IMR-90 (cell line): ENCODE results near the gene EGFL8.

Source experiments
- BHLHE40 ChIP-seq: fragments of 150-350 bp; IDR thresholded peaks from 2 replicates; pipeline ENCODE4 v1.6.1; 2016; ENCODE audit warnings: mild to moderate bottlenecking, low read depth, low read length
- CEBPB ChIP-seq: IDR thresholded peaks from 2 replicates; pipeline ENCODE4 v1.6.1; 2012; ENCODE audit warnings: low read depth, low read length, improper control_type of control experiment
- FOS ChIP-seq: fragments of 150-350 bp; IDR thresholded peaks from 2 replicates; pipeline ENCODE4 v1.6.1; 2016; ENCODE audit warnings: low read depth, low read length
- MAZ ChIP-seq: IDR thresholded peaks from 2 replicates; pipeline ENCODE4 v1.6.1; 2012; ENCODE audit warnings: low read depth, mild to moderate bottlenecking, low read length, improper control_type of control experiment, moderate library complexity, borderline replicate concordance
- MXI1 ChIP-seq: IDR thresholded peaks from 2 replicates; pipeline ENCODE4 v1.6.1; 2012; ENCODE audit warnings: low read depth, mild to moderate bottlenecking, low read length, moderate library complexity, borderline replicate concordance
- POLR2A ChIP-seq: IDR thresholded peaks from 2 replicates; pipeline ENCODE4 v1.6.1; 2012; ENCODE audit warnings: mild to moderate bottlenecking, low read depth, low read length
- RAD21 ChIP-seq: IDR thresholded peaks from 2 replicates; pipeline ENCODE4 v1.6.1; 2012; ENCODE audit warnings: low read length, improper control_type of control experiment
- RCOR1 ChIP-seq: IDR thresholded peaks from 2 replicates; pipeline ENCODE4 v1.6.1; 2012; ENCODE audit warnings: mild to moderate bottlenecking, low read length, improper control_type of control experiment; ENCODE audit not compliant: insufficient replicate concordance
- RFX5 ChIP-seq: IDR thresholded peaks from 2 replicates; pipeline ENCODE4 v1.8.0; 2012; ENCODE audit warnings: low read depth, mild to moderate bottlenecking, low read length, moderate library complexity
- SMC3 ChIP-seq: fragments of 150-350 bp; IDR thresholded peaks from 2 replicates; pipeline ENCODE4 v1.6.1; 2016; ENCODE audit warnings: low read depth, mild to moderate bottlenecking, antibody characterized with exemption, low read length, moderate library complexity
- TF ChIP-seq, protein P1 (sequence below): conservative IDR thresholded peaks from 2 replicates; pipeline ENCODE4 v1.5.1; 2012; ENCODE audit warnings: mild to moderate bottlenecking, low read depth, low read length, improper control_type of control experiment
- TF ChIP-seq, protein P2 (sequence below): fragments of 150-350 bp; IDR thresholded peaks from 2 replicates; pipeline ENCODE4 v1.6.1; 2017; ENCODE audit warnings: mild to moderate bottlenecking, antibody characterized with exemption, low read length, low read depth
- TF ChIP-seq, protein P3 (sequence below): fragments of 150-350 bp; IDR thresholded peaks from 2 replicates; pipeline ENCODE4 v1.6.1; 2016; ENCODE audit warnings: low read depth, mild to moderate bottlenecking, low read length, moderate library complexity, borderline replicate concordance

GRCh38 chr6:32179766-32180405, 15.5 kb downstream of the EGFL8 start:
- TF ChIP-seq, protein P1, sequence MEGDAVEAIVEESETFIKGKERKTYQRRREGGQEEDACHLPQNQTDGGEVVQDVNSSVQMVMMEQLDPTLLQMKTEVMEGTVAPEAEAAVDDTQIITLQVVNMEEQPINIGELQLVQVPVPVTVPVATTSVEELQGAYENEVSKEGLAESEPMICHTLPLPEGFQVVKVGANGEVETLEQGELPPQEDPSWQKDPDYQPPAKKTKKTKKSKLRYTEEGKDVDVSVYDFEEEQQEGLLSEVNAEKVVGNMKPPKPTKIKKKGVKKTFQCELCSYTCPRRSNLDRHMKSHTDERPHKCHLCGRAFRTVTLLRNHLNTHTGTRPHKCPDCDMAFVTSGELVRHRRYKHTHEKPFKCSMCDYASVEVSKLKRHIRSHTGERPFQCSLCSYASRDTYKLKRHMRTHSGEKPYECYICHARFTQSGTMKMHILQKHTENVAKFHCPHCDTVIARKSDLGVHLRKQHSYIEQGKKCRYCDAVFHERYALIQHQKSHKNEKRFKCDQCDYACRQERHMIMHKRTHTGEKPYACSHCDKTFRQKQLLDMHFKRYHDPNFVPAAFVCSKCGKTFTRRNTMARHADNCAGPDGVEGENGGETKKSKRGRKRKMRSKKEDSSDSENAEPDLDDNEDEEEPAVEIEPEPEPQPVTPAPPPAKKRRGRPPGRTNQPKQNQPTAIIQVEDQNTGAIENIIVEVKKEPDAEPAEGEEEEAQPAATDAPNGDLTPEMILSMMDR = no peak
- no peak for TF ChIP-seq SMC3
- no peak for TF ChIP-seq BHLHE40
- TF ChIP-seq, protein P2, sequence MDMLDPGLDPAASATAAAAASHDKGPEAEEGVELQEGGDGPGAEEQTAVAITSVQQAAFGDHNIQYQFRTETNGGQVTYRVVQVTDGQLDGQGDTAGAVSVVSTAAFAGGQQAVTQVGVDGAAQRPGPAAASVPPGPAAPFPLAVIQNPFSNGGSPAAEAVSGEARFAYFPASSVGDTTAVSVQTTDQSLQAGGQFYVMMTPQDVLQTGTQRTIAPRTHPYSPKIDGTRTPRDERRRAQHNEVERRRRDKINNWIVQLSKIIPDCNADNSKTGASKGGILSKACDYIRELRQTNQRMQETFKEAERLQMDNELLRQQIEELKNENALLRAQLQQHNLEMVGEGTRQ = no peak
- no peak for TF ChIP-seq RAD21
- no peak for TF ChIP-seq RCOR1
- no peak for TF ChIP-seq MXI1
- TF ChIP-seq RFX5 = no peak
- TF ChIP-seq POLR2A = no peak
- no peak for TF ChIP-seq CEBPB
- TF ChIP-seq MAZ = no peak
- no peak for TF ChIP-seq FOS
- TF ChIP-seq, protein P3, sequence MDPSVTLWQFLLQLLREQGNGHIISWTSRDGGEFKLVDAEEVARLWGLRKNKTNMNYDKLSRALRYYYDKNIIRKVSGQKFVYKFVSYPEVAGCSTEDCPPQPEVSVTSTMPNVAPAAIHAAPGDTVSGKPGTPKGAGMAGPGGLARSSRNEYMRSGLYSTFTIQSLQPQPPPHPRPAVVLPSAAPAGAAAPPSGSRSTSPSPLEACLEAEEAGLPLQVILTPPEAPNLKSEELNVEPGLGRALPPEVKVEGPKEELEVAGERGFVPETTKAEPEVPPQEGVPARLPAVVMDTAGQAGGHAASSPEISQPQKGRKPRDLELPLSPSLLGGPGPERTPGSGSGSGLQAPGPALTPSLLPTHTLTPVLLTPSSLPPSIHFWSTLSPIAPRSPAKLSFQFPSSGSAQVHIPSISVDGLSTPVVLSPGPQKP = no peak
